Glomerular visceral epithelial cell (primary cell): ENCODE measurements around the gene PODXL2.
"Not testable (repeated sequence)": the region's sequence is repeated elsewhere in the genome, so short reads cannot be mapped to it uniquely, and the experiment has no call there.

ENCODE experiments used
- DNase-seq: peaks from one replicate; pipeline ENCODE4 v3.0.0-alpha.2; 2016; ENCODE audit errors: extremely low spot score

The PODXL2 gene

GRCh38 chr3:127654993-127655392 lies 26.0 kb downstream of the PODXL2 start:
- DNase-seq = not testable (repeated sequence)

- no peak for DNase-seq
Measured at GRCh38 chr3:127655641-127656040, 26.7 kb downstream of the PODXL2 start.

DNA sequence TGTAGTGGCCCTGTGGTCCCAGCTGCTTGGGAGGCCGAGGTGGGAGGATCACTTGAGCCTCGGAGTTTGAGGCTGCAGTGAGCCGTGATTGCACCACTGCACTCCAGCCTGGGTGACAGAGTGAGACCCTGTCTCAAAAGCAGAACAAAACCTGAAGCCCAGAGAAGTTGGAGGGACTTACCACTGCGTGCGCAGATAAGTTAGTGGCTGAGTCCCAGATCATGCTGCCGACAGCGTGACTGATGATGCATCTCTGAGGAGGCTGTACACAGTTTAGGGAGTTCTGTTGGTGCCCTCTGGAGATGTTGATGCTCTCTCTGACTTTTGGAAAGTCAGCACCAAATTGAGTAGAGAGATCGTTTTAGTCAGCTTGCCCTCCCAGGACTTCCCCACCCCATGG lies 27.9 kb downstream of the PODXL2 start:
- DNase-seq = no peak

- DNase-seq = no peak
Measured at GRCh38 chr3:127658234-127658633, 29.2 kb downstream of the PODXL2 start.

GRCh38 chr3:127660621-127661251 lies 31.8 kb downstream of the PODXL2 start:
- DNase-seq = no peak

DNA sequence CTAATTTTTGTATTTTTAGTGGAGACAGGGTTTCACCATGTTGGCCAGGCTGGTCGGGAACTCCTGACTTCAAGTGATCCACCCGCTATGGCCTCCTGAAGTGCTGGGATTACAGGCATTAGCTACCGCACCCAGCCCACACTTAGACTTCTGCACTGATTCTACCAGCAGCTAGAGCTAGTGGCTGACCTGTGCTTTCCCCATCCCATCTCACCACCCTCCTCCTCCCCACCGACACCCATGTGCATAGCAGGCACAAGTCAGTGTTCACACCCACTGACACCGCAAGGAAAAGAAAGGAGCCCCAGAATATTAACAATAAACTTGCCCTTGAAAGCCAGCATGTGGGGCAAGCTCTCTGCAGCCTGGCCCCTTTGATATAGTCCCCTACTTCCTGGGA lies 32.6 kb downstream of the PODXL2 start:
- DNase-seq = no peak

DNA sequence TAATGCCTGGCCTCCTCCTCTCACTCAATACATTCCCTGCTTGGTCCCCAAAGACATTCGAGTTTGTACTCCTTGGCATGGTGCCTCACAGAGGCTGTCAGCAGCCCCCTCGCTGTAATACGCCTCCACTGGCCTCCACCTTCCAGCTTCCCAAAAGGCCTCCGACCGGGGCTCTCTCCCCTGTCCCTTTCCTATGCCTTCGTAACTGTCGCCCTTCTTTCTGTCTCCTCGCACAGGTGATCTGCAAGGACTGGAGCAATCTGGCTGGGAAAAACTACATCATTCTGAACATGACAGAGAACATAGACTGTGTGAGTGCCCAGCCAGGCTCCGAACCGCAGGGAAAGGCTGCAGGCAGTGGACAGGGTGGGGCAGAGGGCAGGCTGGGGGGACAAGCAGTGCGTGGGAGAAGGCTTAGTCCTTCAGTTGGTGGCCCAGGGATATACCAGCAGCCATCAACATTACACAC lies 33.0 kb downstream of the PODXL2 start:
- DNase-seq = no peak

DNA sequence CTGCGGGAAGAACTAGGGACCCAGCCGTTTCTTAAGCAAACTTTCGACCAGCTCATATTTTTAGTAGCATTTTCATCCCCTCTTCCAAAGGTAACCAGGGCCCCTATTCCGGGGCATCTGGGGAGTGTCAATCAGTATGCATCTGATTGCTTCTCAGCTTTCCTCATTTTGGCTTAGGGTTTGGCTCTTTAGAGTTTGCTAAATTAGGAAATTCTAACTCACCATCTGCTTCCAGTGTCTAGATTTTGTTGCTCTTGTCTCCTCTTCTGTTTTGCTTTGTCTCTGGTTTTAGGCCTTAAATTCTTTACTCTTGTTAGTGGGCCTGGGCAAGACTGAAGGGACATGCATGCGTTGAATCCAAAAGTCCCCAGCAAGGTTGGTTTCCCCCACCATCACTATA lies 34.2 kb downstream of the PODXL2 start:
- no peak for DNase-seq

GRCh38 chr3:127665165-127665564 lies 36.2 kb downstream of the PODXL2 start:
- no peak for DNase-seq

GRCh38 chr3:127665586-127665985 lies 36.6 kb downstream of the PODXL2 start:
- no peak for DNase-seq

GRCh38 chr3:127666676-127667075 lies 37.7 kb downstream of the PODXL2 start:
- no peak for DNase-seq

- no peak for DNase-seq
Measured at GRCh38 chr3:127667119-127667681, 38.2 kb downstream of the PODXL2 start.

- DNase-seq = no peak
Measured at GRCh38 chr3:127668906-127669305, 39.9 kb downstream of the PODXL2 start.

DNA sequence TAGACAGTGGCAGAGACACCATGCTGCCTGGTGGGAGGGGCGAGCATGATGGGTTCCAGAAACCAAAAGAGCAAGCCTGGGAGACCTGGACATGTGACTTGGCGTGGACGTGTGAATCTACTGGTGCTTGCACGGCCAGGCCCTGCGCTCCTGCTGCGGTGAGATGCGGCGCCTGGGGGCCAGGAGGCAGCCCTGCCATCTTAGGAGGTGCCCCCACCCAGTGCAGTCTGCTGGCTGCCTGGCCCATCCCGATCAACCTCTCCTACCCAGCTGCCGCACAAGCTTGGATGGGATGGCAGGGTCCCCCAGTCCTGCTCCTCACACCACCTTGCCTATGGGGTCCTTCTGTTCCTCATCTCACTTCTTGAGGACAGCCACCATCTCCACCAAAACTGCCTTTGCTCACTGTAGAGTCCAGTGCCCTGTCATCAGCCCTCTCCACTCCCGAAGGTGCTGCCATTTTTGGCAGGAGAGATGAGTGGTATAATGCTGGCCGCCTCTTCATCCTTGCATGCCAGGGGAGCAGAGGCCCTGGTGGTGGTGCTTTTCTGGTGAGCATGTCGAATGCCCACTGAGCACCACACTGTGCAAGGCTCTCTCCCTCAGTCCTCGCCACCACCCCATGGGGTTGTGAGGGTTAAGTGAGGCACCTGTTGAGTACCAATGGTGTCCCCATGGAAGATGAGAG lies 40.7 kb downstream of the PODXL2 start:
- no peak for DNase-seq

DNA sequence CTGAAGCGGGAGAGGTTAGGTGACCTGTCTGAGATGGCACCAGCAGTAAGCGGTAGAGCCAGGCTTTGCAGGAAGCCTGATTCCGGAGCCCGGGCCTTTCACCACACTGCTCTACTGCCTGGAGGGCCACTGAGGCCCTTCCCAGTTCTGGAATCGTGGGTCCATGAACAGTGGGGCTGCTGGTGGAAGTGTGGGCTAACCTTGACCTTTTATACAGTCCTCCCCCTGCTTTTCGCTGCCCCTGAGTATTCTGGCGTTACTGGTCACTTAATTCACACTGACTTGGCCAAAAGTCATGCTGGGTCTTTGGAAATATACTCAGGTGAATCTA lies 41.2 kb downstream of the PODXL2 start:
- DNase-seq = no peak

DNA sequence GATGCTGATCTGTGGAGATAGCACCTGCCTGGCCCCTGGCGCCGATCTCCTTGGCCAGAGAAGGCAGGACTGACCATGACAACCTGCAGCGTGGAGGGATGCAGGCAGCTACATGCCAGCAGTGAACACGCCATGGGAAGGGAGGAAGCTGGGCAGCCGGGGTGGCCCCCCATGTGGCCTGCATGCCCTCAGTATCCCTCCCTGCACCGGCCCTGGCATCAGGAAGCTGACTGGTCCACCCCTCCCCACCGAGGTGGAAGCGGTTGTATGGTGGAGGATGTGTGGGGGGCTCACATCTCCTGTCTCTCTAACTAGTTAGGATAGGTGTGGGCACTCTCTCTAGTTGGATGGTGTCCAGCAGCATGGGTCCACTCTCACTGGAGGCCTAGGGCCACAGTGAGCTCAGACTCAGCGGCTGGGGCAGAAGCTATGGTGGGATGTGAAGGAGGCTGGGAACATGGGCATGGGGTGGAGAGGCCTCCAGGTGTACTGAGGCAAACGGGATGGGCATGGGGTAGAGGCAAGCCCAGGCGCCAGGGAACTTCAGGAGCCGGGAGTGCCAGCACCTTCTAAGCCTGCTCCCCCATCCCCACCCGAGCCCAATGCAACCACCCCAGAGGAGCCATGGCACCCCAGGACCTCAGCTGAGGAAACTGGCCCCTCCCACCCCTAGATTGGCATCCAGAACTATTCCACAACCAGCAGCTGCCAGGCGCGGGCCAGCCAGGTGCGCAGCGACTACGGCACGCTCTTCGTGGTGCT lies 42.0 kb downstream of the PODXL2 start:
- DNase-seq = no peak

DNA sequence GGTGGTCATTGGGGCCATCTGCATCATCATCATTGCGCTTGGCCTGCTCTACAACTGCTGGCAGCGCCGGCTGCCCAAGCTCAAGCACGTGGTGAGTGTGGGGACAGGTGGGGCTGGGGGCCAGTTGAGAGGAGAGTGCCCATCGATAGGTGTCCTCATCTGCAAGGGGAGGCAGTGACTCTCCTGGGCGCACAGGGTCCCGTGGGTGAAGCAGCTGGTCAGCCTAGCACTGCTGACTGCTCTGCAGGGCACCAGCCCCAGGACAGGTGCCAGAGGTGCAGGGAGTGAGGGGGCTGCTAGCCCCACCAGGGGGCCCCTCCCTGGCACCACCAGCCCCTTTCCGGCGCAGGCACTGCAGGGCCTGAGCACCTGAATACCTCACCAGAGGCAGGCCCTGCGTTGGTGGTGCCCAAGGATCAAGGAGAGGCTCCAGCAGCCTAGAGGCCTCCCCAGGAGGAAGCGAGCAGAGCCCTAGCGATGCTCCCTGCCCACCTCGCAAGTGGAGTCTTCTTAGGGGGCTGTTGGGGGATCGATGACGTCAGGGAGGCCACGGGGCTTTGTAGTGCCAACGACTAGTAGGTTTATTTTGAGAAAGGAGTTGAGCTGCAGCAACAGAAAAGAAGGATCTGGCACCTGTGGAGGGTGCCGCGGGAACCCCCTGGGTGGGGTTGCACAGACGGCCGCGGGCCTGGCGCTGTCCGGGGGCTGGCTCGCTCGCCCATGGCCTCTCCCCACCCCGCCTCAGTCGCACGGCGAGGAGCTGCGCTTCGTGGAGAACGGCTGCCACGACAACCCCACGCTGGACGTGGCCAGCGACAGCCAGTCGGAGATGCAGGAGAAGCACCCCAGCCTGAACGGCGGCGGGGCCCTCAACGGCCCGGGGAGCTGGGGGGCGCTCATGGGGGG lies 42.8 kb downstream of the PODXL2 start:
- DNase-seq = no peak

GRCh38 chr3:127672429-127673190 lies 43.6 kb downstream of the PODXL2 start, which contains the start of gene ABTB1:
Gene ABTB1, plus strand, starts transcription at chr3:127672952. Its CDS starts 74 bp downstream, at chr3:127673026.
- peak; percentile 85 for DNase-seq

DNA sequence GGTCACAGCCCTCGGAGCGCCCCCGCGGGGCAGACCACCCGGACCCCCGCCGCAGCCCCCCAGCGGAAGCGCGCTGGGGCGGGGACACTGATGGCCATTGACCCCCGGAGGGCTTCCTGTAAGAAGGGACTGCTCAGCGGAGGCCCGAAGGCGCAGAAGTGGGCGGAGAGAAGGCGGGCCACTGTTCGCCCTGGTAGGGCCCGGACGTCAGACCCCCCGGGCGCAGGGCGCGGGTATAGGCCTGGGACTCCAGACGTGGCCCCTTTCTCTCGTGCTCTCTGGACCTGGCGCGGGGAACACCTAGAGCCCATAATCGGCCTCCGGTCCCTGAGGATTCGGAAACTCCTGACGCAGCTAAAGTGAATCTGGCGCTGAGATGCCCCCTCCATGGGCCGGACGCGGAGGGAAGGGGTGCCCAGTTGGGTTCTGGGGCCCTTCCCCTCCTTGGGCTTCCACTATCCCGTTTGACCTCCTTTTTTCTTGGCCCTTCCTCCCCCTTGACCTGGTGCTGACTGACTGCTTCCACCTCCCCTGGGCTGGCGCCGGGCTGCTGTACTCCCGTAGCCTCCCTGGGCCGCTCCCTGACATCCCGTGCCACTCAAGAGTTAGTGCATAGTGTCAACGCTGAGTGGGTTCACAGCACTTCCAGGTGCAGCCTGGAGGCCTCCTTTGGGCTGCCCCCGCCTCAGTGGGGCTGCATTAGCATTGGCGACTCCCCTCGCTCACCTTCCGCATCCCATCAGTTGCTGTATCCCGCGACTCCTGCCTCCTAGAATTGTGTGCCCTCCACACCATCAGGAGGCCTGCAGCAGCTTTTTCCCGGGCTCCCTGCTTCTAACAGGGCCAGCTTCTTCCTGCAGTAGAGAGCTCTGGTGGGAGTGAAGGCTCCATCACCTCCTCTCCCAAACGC lies 44.5 kb downstream of the PODXL2 start:
- DNase-seq = peak; percentile 60
